ENCODE data around the gene ADAMTS6.

Gene ADAMTS6

GRCh38 chr5:65434122-65434521 lies 47.6 kb downstream of the ADAMTS6 start:
- H3K4me1 ChIP-seq (ENCODE audit: control insufficient read depth, insufficient read depth, low read length): no peaks in the 10 kb centered on the region
- H3K36me3 ChIP-seq (ENCODE audit: control insufficient read depth in 2 of 2, insufficient read depth in 1 of 2, low read length in 2 of 2): no peaks in the 10 kb centered on the region
- TF ChIP-seq ZNF670 (tag by site-specific recombination; IDR thresholded peaks at IDR 0.05; ENCODE audit: low read depth) (no peak), ATF2 (tag by site-specific recombination; IDR thresholded peaks at IDR 0.05; ENCODE audit: low read depth) (no peak)
- ChIA-PET POLR2A (no interaction called here), CTCF (no interaction called here)
- H3K27ac ChIP-seq (ENCODE audit: extremely low read depth, low read depth, low read length): no peak overlapping the region
- H3K4me3 ChIP-seq (ENCODE audit: low read depth, low read length): no peak overlapping the region
- H3K9me3 ChIP-seq (ENCODE audit: control insufficient read depth, insufficient read depth, low read depth, low read length): no peaks in the 10 kb centered on the region

GRCh38 chr5:65426656-65427055 lies 55.1 kb downstream of the ADAMTS6 start:
- ChIA-PET POLR2A (no interaction called here), CTCF (interaction anchor here (0.7 kb wide), 1 partner anchor 789 kb away, joined by 3 read pairs; no protein-coding TSS in a partner anchor)
- Histone ChIP-seq H3K27ac (ENCODE audit: extremely low read depth, low read depth, low read length) (no peak overlapping the region), H3K4me1 (ENCODE audit: control insufficient read depth, insufficient read depth, low read length) (no peaks in the 10 kb centered on the region), H3K36me3 (ENCODE audit: control insufficient read depth in 2 of 2, insufficient read depth in 1 of 2, low read length in 2 of 2) (no peaks in the 10 kb centered on the region), H3K9me3 (ENCODE audit: control insufficient read depth, insufficient read depth, low read depth, low read length) (no peaks in the 10 kb centered on the region), H3K4me3 (ENCODE audit: low read depth, low read length) (no peak overlapping the region)
- TF ChIP-seq ZNF48 (tag by site-specific recombination; IDR thresholded peaks at IDR 0.05) (no peak), ZNF488 (tag by site-specific recombination; IDR thresholded peaks at IDR 0.05) (no peak), ZNF560 (tag by site-specific recombination; IDR thresholded peaks at IDR 0.05; ENCODE audit: borderline replicate concordance) (no peak), ZNF558 (tag by site-specific recombination; IDR thresholded peaks at IDR 0.05) (peak; percentile 96), RBAK (tag by site-specific recombination; IDR thresholded peaks at IDR 0.05) (no peak), ZNF155 (tag by site-specific recombination; IDR thresholded peaks at IDR 0.05) (no peak), ZSCAN16 (tag by site-specific recombination; IDR thresholded peaks at IDR 0.05) (no peak), KLF10 (tag by site-specific recombination; IDR thresholded peaks at IDR 0.05) (no peak)

GRCh38 chr5:65423623-65424022 lies 58.1 kb downstream of the ADAMTS6 start:
- no peak for TF ChIP-seq AEBP2 (tag by site-specific recombination; IDR thresholded peaks at IDR 0.05; ENCODE audit: borderline replicate concordance)
- no peak for TF ChIP-seq ZBTB11 (tag by site-specific recombination; conservative IDR thresholded peaks at IDR 0.05; ENCODE audit: low read depth)
- no peak for TF ChIP-seq HOXD13 (CRISPR knock-in tag; IDR thresholded peaks at IDR 0.05; ENCODE audit: borderline replicate concordance)
- no peak for TF ChIP-seq ZNF624 (tag by site-specific recombination; IDR thresholded peaks at IDR 0.05)
- TF ChIP-seq ZBTB7A (tag by site-specific recombination; IDR thresholded peaks at IDR 0.05; ENCODE audit: low read depth): no peak
- no peak for TF ChIP-seq ZXDB (tag by site-specific recombination; IDR thresholded peaks at IDR 0.05)
- Histone ChIP-seq H3K27ac (ENCODE audit: extremely low read depth, low read depth, low read length) (no peak overlapping the region), H3K9me3 (ENCODE audit: control insufficient read depth, insufficient read depth, low read depth, low read length) (no peaks in the 10 kb centered on the region), H3K4me3 (ENCODE audit: low read depth, low read length) (no peak overlapping the region), H3K36me3 (ENCODE audit: control insufficient read depth in 2 of 2, insufficient read depth in 1 of 2, low read length in 2 of 2) (no peaks in the 10 kb centered on the region), H3K4me1 (ENCODE audit: control insufficient read depth, insufficient read depth, low read length) (no peaks in the 10 kb centered on the region)
- CTCF ChIA-PET: no interaction called here
- POLR2A ChIA-PET: no interaction called here

Measured in HEK293 (cell line).